ENCODE results near the gene COMMD1. TPM values are rescaled to one million over a fixed set of nuclear protein-coding genes. Genes with fewer than 3 reads are reported as not detected.
A peak's percentile ranks its signal among the peaks of the same experiment; 100 is the strongest.
"Not testable (repeated sequence)": the region's sequence is repeated elsewhere in the genome, so short reads cannot be mapped to it uniquely, and the experiment has no call there.

The COMMD1 gene
- total RNA-seq, result 59.5 TPM
- long read RNA-seq, transcript COMMD1-201 (3 exons, 911 nt), result major isoform, 10 of 11 reads
- long read RNA-seq, partial matches to known transcripts, result 0 of 11 reads
- long read RNA-seq, other reads (novel, unspliced or antisense), result 1 of 11 reads

- intact Hi-C loops (cut with DNase I), result no loop called here
- DNase-seq (ENCODE audit: missing footprints), result peak; percentile 94
- ATAC-seq, result peak; percentile 96
Measured at GRCh38 chr2:61905372-61906185, at the start of gene COMMD1. TSS of gene COMMD1 (plus strand) at chr2:61905674. CDS start at chr2:61905679, 5 bp downstream.

GRCh38 chr2:61857224-61857623 lies 48.2 kb upstream of the COMMD1 start:
- DNase-seq (ENCODE audit: missing footprints), result no peak
- intact Hi-C loops (cut with DNase I), result loop anchor here (10.0 kb wide), 1 partner anchor 352 kb away; no protein-coding TSS in a partner anchor
- ATAC-seq, result no peak

- intact Hi-C loops (cut with DNase I), result no loop called here
Measured at GRCh38 chr2:61862085-61862484, 43.4 kb upstream of the COMMD1 start.

GRCh38 chr2:61866482-61867089 lies 38.9 kb upstream of the COMMD1 start:
- ATAC-seq; intact Hi-C loops (cut with DNase I); DNase-seq (ENCODE audit: missing footprints): not testable (repeated sequence)

More at GRCh38 chr2:61862085-61862484, 43.4 kb upstream of the COMMD1 start:
- ATAC-seq, result no peak
- DNase-seq (ENCODE audit: missing footprints), result no peak

GRCh38 chr2:61876400-61876799 lies 29.1 kb upstream of the COMMD1 start:
- no peak for DNase-seq (ENCODE audit: missing footprints)
- intact Hi-C loops (cut with DNase I), result loop anchor here (5.0 kb wide), 1 partner anchor 394 kb away; no protein-coding TSS in a partner anchor
- ATAC-seq, result no peak

GRCh38 chr2:61877571-61878245 lies 27.8 kb upstream of the COMMD1 start:
- intact Hi-C loops (cut with DNase I), result loop anchor here (5.0 kb wide), 1 partner anchor 395 kb away; no protein-coding TSS in a partner anchor
- ATAC-seq (no peak), DNase-seq (ENCODE audit: missing footprints) (no peak)

- DNase-seq (ENCODE audit: missing footprints) (no peak), ATAC-seq (no peak)
- intact Hi-C loops (cut with DNase I), result loop anchor here (5.0 kb wide), 1 partner anchor 396 kb away; no protein-coding TSS in a partner anchor
Measured at GRCh38 chr2:61878761-61879160, 26.7 kb upstream of the COMMD1 start.

GRCh38 chr2:61879351-61879750 lies 26.1 kb upstream of the COMMD1 start:
- intact Hi-C loops (cut with DNase I), result loop anchor here (5.0 kb wide), 1 partner anchor 397 kb away; no protein-coding TSS in a partner anchor
- DNase-seq (ENCODE audit: missing footprints); ATAC-seq: not testable (repeated sequence)

- intact Hi-C loops (cut with DNase I), result no loop called here
- no peak for DNase-seq (ENCODE audit: missing footprints)
- ATAC-seq, result no peak
Measured at GRCh38 chr2:61882850-61883249, 22.6 kb upstream of the COMMD1 start.

- ATAC-seq, result no peak
- intact Hi-C loops (cut with DNase I), result no loop called here
- DNase-seq (ENCODE audit: missing footprints), result no peak
Measured at GRCh38 chr2:61885896-61886603, 19.4 kb upstream of the COMMD1 start.

- intact Hi-C loops (cut with DNase I), result no loop called here
- ATAC-seq, result no peak
- no peak for DNase-seq (ENCODE audit: missing footprints)
Measured at GRCh38 chr2:61887717-61888266, 17.7 kb upstream of the COMMD1 start.

GRCh38 chr2:61888267-61889055 lies 17.0 kb upstream of the COMMD1 start, which contains the start of gene CCT4:
TSS of gene CCT4 (minus strand) at chr2:61888656. CDS start at chr2:61888507, 149 bp downstream.
- DNase-seq (ENCODE audit: missing footprints), result peak; percentile 94
- ATAC-seq, result peak; percentile 89
- intact Hi-C loops (cut with DNase I), result no loop called here

- DNase-seq (ENCODE audit: missing footprints), result no peak
- intact Hi-C loops (cut with DNase I), result no loop called here
- ATAC-seq, result no peak
Measured at GRCh38 chr2:61898810-61899209, 6.7 kb upstream of the COMMD1 start.

- intact Hi-C loops (cut with DNase I), result no loop called here
- DNase-seq (ENCODE audit: missing footprints), result no peak
- no peak for ATAC-seq
Measured at GRCh38 chr2:61900281-61900680, 5.2 kb upstream of the COMMD1 start.

GRCh38 chr2:61906186-61906470 lies 654 bp downstream of the COMMD1 start:
- DNase-seq (ENCODE audit: missing footprints), result no peak
- no peak for ATAC-seq
- intact Hi-C loops (cut with DNase I), result no loop called here

- ATAC-seq (no peak), DNase-seq (ENCODE audit: missing footprints) (no peak)
- intact Hi-C loops (cut with DNase I), result no loop called here
Measured at GRCh38 chr2:61909116-61909515, 3.6 kb downstream of the COMMD1 start.

GRCh38 chr2:61910603-61911002 lies 5.1 kb downstream of the COMMD1 start:
- ATAC-seq (no peak), DNase-seq (ENCODE audit: missing footprints) (no peak)
- intact Hi-C loops (cut with DNase I), result loop anchor here (10.0 kb wide), 1 partner anchor 864 kb away; no protein-coding TSS in a partner anchor

All from Right ventricle myocardium inferior (tissue), 1 donor.